HepG2 (cell line): ENCODE measurements around the gene SLC7A8. TPM values are rescaled to one million over a fixed set of nuclear protein-coding genes. Genes with fewer than 3 reads are reported as not detected.

Experiments
- AGO1 ChIP-seq: fragments of 200-400 bp; formaldehyde crosslinking; IDR thresholded peaks from 2 replicates; pipeline ENCODE4 v1.6.1; 2017; ENCODE audit warnings: mild to moderate bottlenecking, low read depth, low read length, moderate library complexity; ENCODE audit not compliant: poor library complexity, severe bottlenecking
- ATF7-NPFF ChIP-seq: sonication (generic); formaldehyde crosslinking; IDR thresholded peaks from 2 replicates; pipeline ENCODE4 v1.8.1; 2023; ENCODE audit warnings: mild to moderate bottlenecking, low read depth, missing genetic modification reagents, moderate library complexity
- BRD4 ChIP-seq: sonication (generic); formaldehyde crosslinking; IDR thresholded peaks from 2 replicates; pipeline ENCODE4 v1.4.0; 2020; ENCODE audit warnings: missing genetic modification reagents
- FOSL2 ChIP-seq: sonication (generic); formaldehyde crosslinking; IDR thresholded peaks from 2 replicates; pipeline ENCODE4 v1.4.0; 2020; ENCODE audit warnings: missing genetic modification reagents
- HOXA7 ChIP-seq: sonication (generic); formaldehyde crosslinking; IDR thresholded peaks from 2 replicates; pipeline ENCODE4 v1.8.1; 2022; ENCODE audit warnings: mild to moderate bottlenecking, missing genetic modification reagents, moderate library complexity
- KDM4B ChIP-seq: sonication (generic); formaldehyde crosslinking; IDR thresholded peaks from 2 replicates; pipeline ENCODE4 v1.4.0; 2020; ENCODE audit warnings: missing genetic modification reagents
- POLR2A ChIP-seq, 2 experiments: IDR thresholded peaks; 2 replicates each; pipeline ENCODE4 v1.6.1; 2011; ENCODE audit warnings: low read depth in 2 of 2, low read length in 2 of 2, mild to moderate bottlenecking in 1 of 2, moderate library complexity in 1 of 2; ENCODE audit not compliant: insufficient read depth in 1 of 2
- POLR2AphosphoS5 ChIP-seq: IDR thresholded peaks from 2 replicates; pipeline ENCODE4 v1.6.1; 2012; ENCODE audit warnings: low read depth, low read length
- ZBTB42 ChIP-seq: sonication (generic); formaldehyde crosslinking; IDR thresholded peaks from 2 replicates; pipeline ENCODE4 v1.5.0; 2020; ENCODE audit warnings: mild to moderate bottlenecking, missing genetic modification reagents
- ZBTB46 ChIP-seq: sonication (generic); formaldehyde crosslinking; IDR thresholded peaks from 2 replicates; pipeline ENCODE4 v1.4.0; 2020; ENCODE audit warnings: mild to moderate bottlenecking, missing genetic modification reagents, borderline replicate concordance
- ZBTB49 ChIP-seq: sonication (generic); formaldehyde crosslinking; IDR thresholded peaks from 2 replicates; pipeline ENCODE4 v1.4.0; 2020; ENCODE audit warnings: missing genetic modification reagents, borderline replicate concordance
- ZFP1 ChIP-seq: IDR thresholded peaks from 2 replicates; pipeline ENCODE4 v1.6.1; 2016
- ZNF143 ChIP-seq: sonication (generic); formaldehyde crosslinking; IDR thresholded peaks from 2 replicates; pipeline ENCODE4 v1.4.0; 2020; ENCODE audit warnings: missing genetic modification reagents
- ZNF225 ChIP-seq: sonication (generic); formaldehyde crosslinking; IDR thresholded peaks from 2 replicates; pipeline ENCODE4 v1.4.0; 2020; ENCODE audit warnings: mild to moderate bottlenecking, missing genetic modification reagents
- ZNF574 ChIP-seq: sonication (generic); formaldehyde crosslinking; IDR thresholded peaks from 2 replicates; pipeline ENCODE4 v1.4.0; 2020; ENCODE audit warnings: missing genetic modification reagents
- ZNF761 ChIP-seq: sonication (generic); formaldehyde crosslinking; conservative IDR thresholded peaks from 2 replicates; pipeline ENCODE4 v1.4.0; 2020; ENCODE audit warnings: mild to moderate bottlenecking, missing genetic modification reagents
- ZNF839 ChIP-seq: sonication (generic); formaldehyde crosslinking; IDR thresholded peaks from 2 replicates; pipeline ENCODE4 v1.4.0; 2020; ENCODE audit warnings: missing genetic modification reagents, mild to moderate bottlenecking, borderline replicate concordance
- ZSCAN29 ChIP-seq: sonication (generic); formaldehyde crosslinking; conservative IDR thresholded peaks from 2 replicates; pipeline ENCODE4 v1.4.0; 2020; ENCODE audit warnings: mild to moderate bottlenecking, missing genetic modification reagents
- polyA plus RNA-seq, 8 experiments: library from polyadenylated mRNA; depleted of rRNA in 3 of 8; stranded (reverse) in 7 of 8; unstranded in 1 of 8; fragments of >200 nt; fragmentation: Illumina TruSeq in 4 of 8; extraction: Trizol in 4 of 8; gene quantifications; 2 replicates each; pipeline versions ENCODE4 v1.2.1 to v1.2.3, GENCODE V29; 2011 to 2016; ENCODE audit warnings: low read depth in 4 of 8, missing spikeins in 1 of 8, mixed read lengths in 1 of 8; ENCODE audit not compliant: insufficient read depth in 1 of 8
- total RNA-seq, 5 experiments: library from RNA; depleted of rRNA; stranded (reverse); fragments of >200 nt; fragmentation: Illumina TruSeq; extraction: Trizol; gene quantifications; 2 replicates each; pipeline ENCODE4 v1.2.3, GENCODE V29; 2016; ENCODE audit warnings: low read depth in 1 of 5
- TF ChIP-seq, protein P1 (sequence below): sonication (generic); formaldehyde crosslinking; IDR thresholded peaks from 2 replicates; pipeline ENCODE4 v1.4.0; 2020; ENCODE audit warnings: missing genetic modification reagents

Gene SLC7A8
- total and polyA plus RNA-seq, 2 of the 13 experiments (the other 11 are each of a cell fraction or from before 2014, with no cell fraction given): 0.25 TPM; not detected in 1

DNA sequence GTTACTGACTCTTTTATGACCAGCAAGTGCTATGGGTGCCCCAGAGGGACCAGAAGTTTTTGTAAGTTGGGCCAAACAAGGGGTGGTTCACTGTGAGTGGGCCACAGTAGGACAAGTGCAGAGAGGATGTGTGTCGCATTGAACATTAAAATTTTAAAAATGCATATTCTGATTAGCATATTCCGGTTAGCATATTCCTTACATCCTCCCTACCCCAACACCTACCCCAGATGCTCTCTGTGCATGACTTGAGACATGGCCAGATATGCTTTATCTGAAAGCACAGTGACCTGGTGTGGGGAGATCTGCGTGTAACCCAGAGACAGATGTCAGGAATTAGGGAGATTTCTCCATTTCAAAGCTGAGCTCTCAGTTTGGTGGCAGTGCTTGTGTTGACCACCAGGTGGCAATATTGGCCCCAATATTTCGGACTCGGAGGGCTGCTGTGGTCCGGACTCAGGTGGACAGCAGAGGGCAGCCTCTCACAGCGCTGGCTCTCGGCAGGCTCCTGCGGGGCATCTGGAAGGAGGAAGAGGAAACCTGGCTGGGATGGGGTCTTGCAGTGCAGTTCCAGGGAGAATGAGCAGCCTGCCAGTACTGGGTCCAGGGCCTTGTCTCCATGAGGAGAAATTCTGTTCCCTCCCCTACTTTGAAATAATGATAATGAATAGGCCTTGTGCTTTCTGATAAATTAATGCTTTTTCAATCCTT lies 62.8 kb downstream of the SLC7A8 start (continued):
- 0 out of 2 replicates have a peak, but pooled peaks have one; percentile 75 for TF ChIP-seq ATF7-NPFF (CRISPR knock-in tag)
- TF ChIP-seq ZBTB42 (CRISPR knock-in tag): no peak
- peak; percentile 55 for TF ChIP-seq AGO1
- peak; percentile 79; the same call in 1 of the 2 replicates for TF ChIP-seq ZBTB49 (CRISPR knock-in tag)
- no peak for TF ChIP-seq ZSCAN29 (CRISPR knock-in tag)
- no peak for TF ChIP-seq ZNF225
- no peak for TF ChIP-seq BRD4
- no peak for TF ChIP-seq POLR2A (IDR thresholded peaks at IDR 0.05; ENCODE audit: insufficient read depth in 1 of 2, low read depth in 2 of 2, low read length in 2 of 2)
- TF ChIP-seq FOSL2 (CRISPR knock-in tag): peak; percentile 72
- TF ChIP-seq ZNF839 (CRISPR knock-in tag): no peak
- peak; percentile 89 for TF ChIP-seq ZNF574 (CRISPR knock-in tag)
- TF ChIP-seq KDM4B (CRISPR knock-in tag): peak; percentile 82; the same call in 1 of the 2 replicates
- no peak for TF ChIP-seq POLR2AphosphoS5
- TF ChIP-seq HOXA7 (CRISPR knock-in tag): no peak
- TF ChIP-seq ZBTB46: no peak
- TF ChIP-seq ZNF143 (CRISPR knock-in tag): no peak
- TF ChIP-seq, protein P1, sequence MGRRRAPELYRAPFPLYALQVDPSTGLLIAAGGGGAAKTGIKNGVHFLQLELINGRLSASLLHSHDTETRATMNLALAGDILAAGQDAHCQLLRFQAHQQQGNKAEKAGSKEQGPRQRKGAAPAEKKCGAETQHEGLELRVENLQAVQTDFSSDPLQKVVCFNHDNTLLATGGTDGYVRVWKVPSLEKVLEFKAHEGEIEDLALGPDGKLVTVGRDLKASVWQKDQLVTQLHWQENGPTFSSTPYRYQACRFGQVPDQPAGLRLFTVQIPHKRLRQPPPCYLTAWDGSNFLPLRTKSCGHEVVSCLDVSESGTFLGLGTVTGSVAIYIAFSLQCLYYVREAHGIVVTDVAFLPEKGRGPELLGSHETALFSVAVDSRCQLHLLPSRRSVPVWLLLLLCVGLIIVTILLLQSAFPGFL (CRISPR knock-in tag): no peak
- TF ChIP-seq ZNF761 (CRISPR knock-in tag): no peak
- TF ChIP-seq ZFP1 (CRISPR knock-in tag): peak; percentile 94
